H9 (cell line): ENCODE measurements around the gene ADGRG1. TPM values are rescaled to one million over a fixed set of nuclear protein-coding genes. Genes with fewer than 3 reads are reported as not detected.

Experiments used
- DNase-seq: peaks from one replicate; pipeline ENCODE4 v3.0.0-alpha.2; 2017
- H2AFZ ChIP-seq: one replicate; pipeline ENCODE4 v1.6.1; 2013; ENCODE audit warnings: mild to moderate bottlenecking, low read length, control low read depth, moderate library complexity
- H2AK5ac ChIP-seq: 2 replicates; pipeline ENCODE4 v1.6.1; 2013; ENCODE audit warnings: low read length, control low read depth, mixed read lengths; ENCODE audit not compliant: insufficient read length
- H2BK120ac ChIP-seq: one replicate; pipeline ENCODE4 v1.6.1; 2013; ENCODE audit warnings: low read depth, mild to moderate bottlenecking, low read length, control low read depth, inconsistent platforms; ENCODE audit not compliant: poor library complexity, severe bottlenecking
- H2BK12ac ChIP-seq: 2 replicates; pipeline ENCODE4 v1.6.1; 2013; ENCODE audit warnings: low read length, control low read depth, mixed read lengths, low read depth; ENCODE audit not compliant: insufficient read length
- H2BK15ac ChIP-seq: 2 replicates; pipeline ENCODE4 v1.6.1; 2013; ENCODE audit warnings: low read depth, low read length, control low read depth
- H2BK20ac ChIP-seq: one replicate; pipeline ENCODE4 v1.6.1; 2013; ENCODE audit warnings: low read depth, mild to moderate bottlenecking, low read length, control low read depth, inconsistent platforms; ENCODE audit not compliant: poor library complexity, severe bottlenecking
- H2BK5ac ChIP-seq: 2 replicates; pipeline ENCODE4 v1.6.1; 2013; ENCODE audit warnings: low read length, control low read depth, mixed read lengths; ENCODE audit not compliant: insufficient read length
- H3K14ac ChIP-seq: 2 replicates; pipeline ENCODE4 v1.6.1; 2013; ENCODE audit warnings: low read length, control low read depth; ENCODE audit not compliant: insufficient read depth
- H3K18ac ChIP-seq: 2 replicates; pipeline ENCODE4 v1.6.1; 2013; ENCODE audit warnings: low read depth, mild to moderate bottlenecking, mixed read lengths, low read length, control low read depth; ENCODE audit not compliant: insufficient read length
- H3K23ac ChIP-seq: 2 replicates; pipeline ENCODE4 v1.6.1; 2013; ENCODE audit warnings: low read length, control low read depth, mixed read lengths, low read depth; ENCODE audit not compliant: insufficient read length
- H3K23me2 ChIP-seq: 2 replicates; pipeline ENCODE4 v1.6.1; 2013; ENCODE audit warnings: low read depth, mild to moderate bottlenecking, mixed read lengths, low read length, control low read depth; ENCODE audit not compliant: insufficient read length, poor library complexity, severe bottlenecking
- H3K27ac ChIP-seq: 2 replicates; pipeline ENCODE4 v1.5.1; 2013; ENCODE audit warnings: low read length, control low read depth, mixed read lengths, low read depth; ENCODE audit not compliant: insufficient read length
- H3K27me3 ChIP-seq: 2 replicates; pipeline ENCODE4 v1.6.1; 2013; ENCODE audit warnings: low read length, control low read depth, inconsistent platforms; ENCODE audit not compliant: insufficient read depth
- H3K4ac ChIP-seq: 2 replicates; pipeline ENCODE4 v1.6.1; 2013; ENCODE audit warnings: low read depth, mild to moderate bottlenecking, control low read depth, inconsistent platforms, low read length, moderate library complexity
- H3K4me1 ChIP-seq: 2 replicates; pipeline ENCODE4 v1.6.1; 2013; ENCODE audit warnings: low read length, control low read depth, inconsistent platforms; ENCODE audit not compliant: insufficient read depth
- H3K4me2 ChIP-seq: 2 replicates; pipeline ENCODE4 v1.6.1; 2013; ENCODE audit warnings: low read length, control low read depth, mixed read lengths; ENCODE audit not compliant: insufficient read length, insufficient read depth
- H3K56ac ChIP-seq: 2 replicates; pipeline ENCODE4 v1.6.1; 2013; ENCODE audit warnings: low read depth, mild to moderate bottlenecking, mixed read lengths, low read length, control low read depth; ENCODE audit not compliant: insufficient read length
- H3K79me1 ChIP-seq: 2 replicates; pipeline ENCODE4 v1.6.1; 2013; ENCODE audit warnings: low read depth, mild to moderate bottlenecking, moderate library complexity, low read length, control low read depth, inconsistent platforms; ENCODE audit not compliant: insufficient read depth, poor library complexity, severe bottlenecking
- H3K79me2 ChIP-seq: 2 replicates; pipeline ENCODE4 v1.6.1; 2013; ENCODE audit warnings: low read length, control low read depth, inconsistent platforms; ENCODE audit not compliant: insufficient read depth
- H3K9ac ChIP-seq: 2 replicates; pipeline ENCODE4 v1.6.1; 2013; ENCODE audit warnings: low read length, control low read depth, mixed read lengths; ENCODE audit not compliant: insufficient read length; ENCODE audit errors: extremely low read depth
- H3K9me3 ChIP-seq: one replicate; pipeline ENCODE4 v1.6.1; 2013; ENCODE audit warnings: low read depth, low read length, inconsistent platforms; ENCODE audit not compliant: control insufficient read depth
- H3T11ph ChIP-seq: one replicate; pipeline ENCODE4 v1.6.1; 2013; ENCODE audit warnings: mild to moderate bottlenecking, low read length, control low read depth, inconsistent platforms
- H4K20me1 ChIP-seq: one replicate; pipeline ENCODE4 v1.6.1; 2013; ENCODE audit not compliant: control insufficient read depth, insufficient read length, insufficient read depth
- H4K5ac ChIP-seq: 2 replicates; pipeline ENCODE4 v1.6.1; 2013; ENCODE audit warnings: low read depth, mild to moderate bottlenecking, mixed read lengths, low read length, control low read depth; ENCODE audit not compliant: insufficient read length
- H4K8ac ChIP-seq: replicated peaks from 2 replicates; pipeline ENCODE4 v1.6.1; 2013; ENCODE audit warnings: low read length, control low read depth, mixed read lengths, low read depth; ENCODE audit not compliant: insufficient read length
- H4K91ac ChIP-seq: 2 replicates; pipeline ENCODE4 v1.6.1; 2013; ENCODE audit warnings: low read depth, mild to moderate bottlenecking, moderate library complexity, mixed read lengths, low read length, control low read depth; ENCODE audit not compliant: insufficient read length
- H3K27ac Mint-ChIP-seq, 3 experiments: 2 replicates in 2 of 3; 3 replicates in 1 of 3; pipeline ENCODE4 v1.8.0; 2020 to 2021; ENCODE audit warnings: mixed read lengths in 3 of 3, mild to moderate bottlenecking in 1 of 3, moderate library complexity in 1 of 3
- H3K27me3 Mint-ChIP-seq: 2 replicates; pipeline ENCODE4 v1.8.0; 2021; ENCODE audit warnings: low read depth, mild to moderate bottlenecking, moderate library complexity, mixed read lengths
- H3K36me3 Mint-ChIP-seq, 3 experiments: 2 replicates in 2 of 3; 3 replicates in 1 of 3; pipeline ENCODE4 v1.8.0; 2020 to 2021; ENCODE audit warnings: low read depth in 3 of 3, mixed read lengths in 3 of 3; ENCODE audit not compliant: insufficient read depth in 1 of 3
- H3K4me1 Mint-ChIP-seq, 2 experiments: 2 replicates each; pipeline ENCODE4 v1.8.0; 2020; ENCODE audit warnings: mixed read lengths in 2 of 2
- H3K4me3 Mint-ChIP-seq, 2 experiments: 2 replicates in 1 of 2; 3 replicates in 1 of 2; pipeline ENCODE4 v1.8.0; 2020 to 2021; ENCODE audit warnings: mild to moderate bottlenecking in 2 of 2, mixed read lengths in 2 of 2, moderate library complexity in 1 of 2
- H3K9me3 Mint-ChIP-seq, 2 experiments: 2 replicates in 1 of 2; 3 replicates in 1 of 2; pipeline ENCODE4 v1.8.0; 2020; ENCODE audit warnings: mild to moderate bottlenecking in 2 of 2, mixed read lengths in 2 of 2, moderate library complexity in 1 of 2
- WGBS: extraction: QIAGEN DNeasy Blood & Tissue Kit; methylation state at CpG from one replicate; pipeline ENCODE4 v1.1.7; 2013; ENCODE audit warnings: missing lambda C conversion rate, low lambda C conversion rate, mixed read lengths; ENCODE audit not compliant: insufficient read length; ENCODE audit errors: extremely low coverage; 5-methylcytosine and 5-hydroxymethylcytosine counted together
- total RNA-seq: library from RNA; stranded (reverse); gene quantifications from 2 replicates; pipeline ENCODE4 v1.2.1, GENCODE V29; 2021
- TF ChIP-seq, protein P1 (sequence below): fragments of 200-600 bp; sonication (generic); conservative IDR thresholded peaks from 3 replicates; pipeline ENCODE4 v1.8.0; 2021; ENCODE audit warnings: antibody characterized with exemption, mild to moderate bottlenecking

ADGRG1 gene
- total RNA-seq, 1 experiment from 2014 or later, result 1.1 TPM

DNA sequence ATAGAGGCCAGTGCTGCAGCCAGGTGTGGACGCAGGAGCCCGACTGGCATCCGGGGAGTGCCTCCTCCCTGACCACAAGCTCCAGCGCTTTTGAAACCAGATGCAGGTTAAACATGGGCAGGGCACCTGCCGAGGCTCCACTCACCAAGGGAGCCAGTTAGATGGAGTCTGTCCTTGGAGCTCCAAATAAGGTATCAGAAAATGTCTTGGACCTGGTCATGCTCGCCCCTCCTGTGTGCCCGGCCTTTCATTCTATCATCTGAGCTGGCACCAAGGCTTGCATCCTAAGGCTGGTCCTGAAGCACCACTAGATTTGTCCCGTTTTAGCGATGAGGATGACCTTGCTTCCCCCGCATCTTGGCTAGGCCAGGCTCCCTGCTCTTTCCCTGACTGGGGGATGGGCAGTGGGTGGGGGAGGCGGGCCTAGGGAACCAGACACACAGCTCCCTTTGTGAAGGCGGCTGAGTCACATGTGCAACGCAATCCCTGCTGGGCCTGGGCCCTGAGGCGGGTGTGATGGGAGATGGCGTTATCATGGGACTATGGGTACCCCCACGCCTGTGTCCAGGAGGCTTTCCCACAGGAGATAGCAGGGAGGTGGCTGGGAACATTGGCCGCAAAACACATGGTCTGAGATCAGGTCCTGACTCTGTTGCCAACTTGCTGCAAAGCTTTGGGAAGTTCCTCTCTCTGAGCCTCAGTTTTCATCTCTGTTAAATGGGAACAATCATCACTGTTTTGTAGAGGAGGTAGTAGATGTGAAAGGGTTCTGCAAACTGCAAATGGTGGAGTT lies 5.0 kb upstream of the ADGRG1 start:
- no peak overlapping the region for H2BK20ac ChIP-seq
- H3T11ph ChIP-seq, result no peak overlapping the region
- Mint-ChIP-seq H3K9me3 (no peaks in the 10 kb centered on the region), H3K27me3 (peaks cover 12% of the 10 kb centered on the region), H3K4me1 (peaks cover 36 to 83% of the 10 kb centered on the region in 2 experiments), H3K27ac (0 out of 7 replicates have a peak overlapping the region, but pooled peaks of 1 of the 3 experiments have one; percentile 9), H3K36me3 (no peaks in the 10 kb centered on the region; a peak in 1 of 7 replicates), H3K4me3 (no peak overlapping the region)
- H3K4ac ChIP-seq, result no peak overlapping the region
- H3K14ac ChIP-seq, result peak overlapping the region; percentile 61; the same call in 1 of the 2 replicates
- H2BK5ac ChIP-seq, result no peak overlapping the region
- H3K9me3 ChIP-seq, result no peaks in the 10 kb centered on the region
- no peak overlapping the region for H3K4me2 ChIP-seq
- H3K79me2 ChIP-seq, result no peaks in the 10 kb centered on the region
- no peaks in the 10 kb centered on the region for H4K20me1 ChIP-seq
- H3K18ac ChIP-seq, result peak overlapping the region; percentile 63
- H3K4me1 ChIP-seq, result no peaks in the 10 kb centered on the region
- no peak overlapping the region for H3K56ac ChIP-seq
- H3K9ac ChIP-seq, result no peak overlapping the region
- no peak overlapping the region for H2BK15ac ChIP-seq
- no peaks in the 10 kb centered on the region for H3K27me3 ChIP-seq
- no CpG with 5 or more reads among the region's 17 CpGs for WGBS
- no peak overlapping the region for H3K23ac ChIP-seq
- TF ChIP-seq, protein P1, sequence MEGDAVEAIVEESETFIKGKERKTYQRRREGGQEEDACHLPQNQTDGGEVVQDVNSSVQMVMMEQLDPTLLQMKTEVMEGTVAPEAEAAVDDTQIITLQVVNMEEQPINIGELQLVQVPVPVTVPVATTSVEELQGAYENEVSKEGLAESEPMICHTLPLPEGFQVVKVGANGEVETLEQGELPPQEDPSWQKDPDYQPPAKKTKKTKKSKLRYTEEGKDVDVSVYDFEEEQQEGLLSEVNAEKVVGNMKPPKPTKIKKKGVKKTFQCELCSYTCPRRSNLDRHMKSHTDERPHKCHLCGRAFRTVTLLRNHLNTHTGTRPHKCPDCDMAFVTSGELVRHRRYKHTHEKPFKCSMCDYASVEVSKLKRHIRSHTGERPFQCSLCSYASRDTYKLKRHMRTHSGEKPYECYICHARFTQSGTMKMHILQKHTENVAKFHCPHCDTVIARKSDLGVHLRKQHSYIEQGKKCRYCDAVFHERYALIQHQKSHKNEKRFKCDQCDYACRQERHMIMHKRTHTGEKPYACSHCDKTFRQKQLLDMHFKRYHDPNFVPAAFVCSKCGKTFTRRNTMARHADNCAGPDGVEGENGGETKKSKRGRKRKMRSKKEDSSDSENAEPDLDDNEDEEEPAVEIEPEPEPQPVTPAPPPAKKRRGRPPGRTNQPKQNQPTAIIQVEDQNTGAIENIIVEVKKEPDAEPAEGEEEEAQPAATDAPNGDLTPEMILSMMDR, result no peak
- peaks cover under 1% of the 10 kb centered on the region for H3K23me2 ChIP-seq
- H4K5ac ChIP-seq, result no peak overlapping the region
- DNase-seq, result peak; percentile 50
- no peak overlapping the region for H3K27ac ChIP-seq
- H4K91ac ChIP-seq, result no peak overlapping the region
- H4K8ac ChIP-seq, result no peak overlapping the region
- H2AK5ac ChIP-seq, result no peak overlapping the region
- H2BK12ac ChIP-seq, result no peak overlapping the region
- H3K79me1 ChIP-seq, result no peaks in the 10 kb centered on the region
- no peak overlapping the region for H2BK120ac ChIP-seq
- no peak overlapping the region for H2AFZ ChIP-seq
